ENCODE data around the gene CDKAL1. TPM values are rescaled to one million over a fixed set of nuclear protein-coding genes. Genes with fewer than 3 reads are reported as not detected.

The CDKAL1 gene
- total and polyA plus RNA-seq, 10 of the 15 experiments (the other 5 are each of a cell fraction or from before 2014, with no cell fraction given) = 10.7 to 26.9 (median 17.3) TPM

DNA sequence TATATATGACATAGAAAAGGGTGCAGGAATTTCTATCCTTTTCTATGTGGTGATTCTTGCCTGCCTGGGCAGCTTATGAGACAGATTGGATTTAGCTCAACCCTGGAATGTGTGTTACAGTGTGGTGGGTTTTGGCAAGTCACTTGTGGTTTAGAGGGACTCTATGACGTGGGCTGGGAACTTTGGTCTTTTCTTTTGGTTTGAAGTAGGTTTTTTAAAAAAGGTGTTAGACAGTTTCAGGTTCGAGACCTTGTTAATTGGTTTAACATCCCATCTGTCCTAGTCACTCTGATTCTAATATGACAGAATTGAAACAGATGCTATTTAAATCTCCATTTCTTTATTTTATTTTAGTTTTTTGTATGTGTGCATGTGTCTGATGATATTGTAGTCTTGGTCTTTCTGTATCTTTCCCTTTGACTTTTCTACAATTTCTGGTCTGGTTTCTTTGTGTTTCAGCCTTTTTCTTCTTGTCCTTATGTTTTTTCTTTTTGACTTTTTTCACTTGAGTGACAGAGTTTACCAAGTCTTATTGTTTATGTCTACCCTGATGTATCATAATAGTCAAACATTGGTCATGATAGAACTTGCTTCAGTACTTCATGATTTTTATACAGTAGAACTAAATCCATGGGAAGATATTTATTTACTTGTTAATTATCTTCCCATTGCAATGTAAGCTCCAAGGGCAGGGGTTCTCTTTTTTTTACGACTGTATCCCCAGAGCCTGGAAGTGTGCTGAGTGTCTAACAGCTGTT, 174.3 kb downstream of the CDKAL1 start (continued):
- TF ChIP-seq, protein P1, sequence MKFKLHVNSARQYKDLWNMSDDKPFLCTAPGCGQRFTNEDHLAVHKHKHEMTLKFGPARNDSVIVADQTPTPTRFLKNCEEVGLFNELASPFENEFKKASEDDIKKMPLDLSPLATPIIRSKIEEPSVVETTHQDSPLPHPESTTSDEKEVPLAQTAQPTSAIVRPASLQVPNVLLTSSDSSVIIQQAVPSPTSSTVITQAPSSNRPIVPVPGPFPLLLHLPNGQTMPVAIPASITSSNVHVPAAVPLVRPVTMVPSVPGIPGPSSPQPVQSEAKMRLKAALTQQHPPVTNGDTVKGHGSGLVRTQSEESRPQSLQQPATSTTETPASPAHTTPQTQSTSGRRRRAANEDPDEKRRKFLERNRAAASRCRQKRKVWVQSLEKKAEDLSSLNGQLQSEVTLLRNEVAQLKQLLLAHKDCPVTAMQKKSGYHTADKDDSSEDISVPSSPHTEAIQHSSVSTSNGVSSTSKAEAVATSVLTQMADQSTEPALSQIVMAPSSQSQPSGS (IDR thresholded peaks at IDR 0.05; ENCODE audit: low read length) = peak; percentile 87
- TF ChIP-seq HDAC2 (IDR thresholded peaks at IDR 0.05) (no peak), LARP7 (IDR thresholded peaks at IDR 0.05) (no peak), RELA (IDR thresholded peaks at IDR 0.05; ENCODE audit: borderline replicate concordance, partially characterized antibody) (no peak), ASH2L (IDR thresholded peaks at IDR 0.05; ENCODE audit: borderline replicate concordance, low read depth) (no peak), SMC3 (IDR thresholded peaks at IDR 0.05; ENCODE audit: borderline replicate concordance, low read length) (no peak), TCF7 (IDR thresholded peaks at IDR 0.05; ENCODE audit: borderline replicate concordance) (peak; percentile 19; the same call in 1 of the 2 replicates), KLF5 (IDR thresholded peaks at IDR 0.05; ENCODE audit: partially characterized antibody) (peak; percentile 52), WRNIP1 (IDR thresholded peaks at IDR 0.05; ENCODE audit: borderline replicate concordance, low read depth, low read length) (no peak), SIN3A (IDR thresholded peaks at IDR 0.05; ENCODE audit: low read depth, low read length) (no peak), SREBF1 (IDR thresholded peaks at IDR 0.05; ENCODE audit: low read length) (peak; percentile 9; the same call in 1 of the 2 replicates), USF2 (IDR thresholded peaks at IDR 0.05; ENCODE audit: borderline replicate concordance, low read depth, low read length) (no peak), CREM (IDR thresholded peaks at IDR 0.05; ENCODE audit: low read depth) (peak; percentile 92), TCF12 (IDR thresholded peaks at IDR 0.05; ENCODE audit: low read depth, low read length) (peak; percentile 66; the same call in 1 of the 2 replicates), NR2C2 (IDR thresholded peaks at IDR 0.05; ENCODE audit: borderline replicate concordance, control insufficient read depth, insufficient read length, low read depth) (no peak), CBFB (IDR thresholded peaks at IDR 0.05; ENCODE audit: low read depth) (peak; percentile 94), BHLHE40 (IDR thresholded peaks at IDR 0.05; ENCODE audit: borderline replicate concordance in 1 of 2, low read depth in 2 of 2, low read length in 1 of 2) (peak; percentile 70 to 75), CREB1 (IDR thresholded peaks at IDR 0.05; ENCODE audit: low read depth) (peak; percentile 84; the same call in 1 of the 2 replicates), YBX1 (IDR thresholded peaks at IDR 0.05) (no peak)
- TF ChIP-seq, protein P2, sequence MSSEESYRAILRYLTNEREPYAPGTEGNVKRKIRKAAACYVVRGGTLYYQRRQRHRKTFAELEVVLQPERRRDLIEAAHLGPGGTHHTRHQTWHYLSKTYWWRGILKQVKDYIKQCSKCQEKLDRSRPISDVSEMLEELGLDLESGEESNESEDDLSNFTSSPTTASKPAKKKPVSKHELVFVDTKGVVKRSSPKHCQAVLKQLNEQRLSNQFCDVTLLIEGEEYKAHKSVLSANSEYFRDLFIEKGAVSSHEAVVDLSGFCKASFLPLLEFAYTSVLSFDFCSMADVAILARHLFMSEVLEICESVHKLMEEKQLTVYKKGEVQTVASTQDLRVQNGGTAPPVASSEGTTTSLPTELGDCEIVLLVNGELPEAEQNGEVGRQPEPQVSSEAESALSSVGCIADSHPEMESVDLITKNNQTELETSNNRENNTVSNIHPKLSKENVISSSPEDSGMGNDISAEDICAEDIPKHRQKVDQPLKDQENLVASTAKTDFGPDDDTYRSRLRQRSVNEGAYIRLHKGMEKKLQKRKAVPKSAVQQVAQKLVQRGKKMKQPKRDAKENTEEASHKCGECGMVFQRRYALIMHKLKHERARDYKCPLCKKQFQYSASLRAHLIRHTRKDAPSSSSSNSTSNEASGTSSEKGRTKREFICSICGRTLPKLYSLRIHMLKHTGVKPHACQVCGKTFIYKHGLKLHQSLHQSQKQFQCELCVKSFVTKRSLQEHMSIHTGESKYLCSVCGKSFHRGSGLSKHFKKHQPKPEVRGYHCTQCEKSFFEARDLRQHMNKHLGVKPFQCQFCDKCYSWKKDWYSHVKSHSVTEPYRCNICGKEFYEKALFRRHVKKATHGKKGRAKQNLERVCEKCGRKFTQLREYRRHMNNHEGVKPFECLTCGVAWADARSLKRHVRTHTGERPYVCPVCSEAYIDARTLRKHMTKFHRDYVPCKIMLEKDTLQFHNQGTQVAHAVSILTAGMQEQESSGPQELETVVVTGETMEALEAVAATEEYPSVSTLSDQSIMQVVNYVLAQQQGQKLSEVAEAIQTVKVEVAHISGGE (CRISPR knock-in tag; IDR thresholded peaks at IDR 0.05) = no peak
- TF ChIP-seq, protein P3, sequence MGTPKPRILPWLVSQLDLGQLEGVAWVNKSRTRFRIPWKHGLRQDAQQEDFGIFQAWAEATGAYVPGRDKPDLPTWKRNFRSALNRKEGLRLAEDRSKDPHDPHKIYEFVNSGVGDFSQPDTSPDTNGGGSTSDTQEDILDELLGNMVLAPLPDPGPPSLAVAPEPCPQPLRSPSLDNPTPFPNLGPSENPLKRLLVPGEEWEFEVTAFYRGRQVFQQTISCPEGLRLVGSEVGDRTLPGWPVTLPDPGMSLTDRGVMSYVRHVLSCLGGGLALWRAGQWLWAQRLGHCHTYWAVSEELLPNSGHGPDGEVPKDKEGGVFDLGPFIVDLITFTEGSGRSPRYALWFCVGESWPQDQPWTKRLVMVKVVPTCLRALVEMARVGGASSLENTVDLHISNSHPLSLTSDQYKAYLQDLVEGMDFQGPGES (IDR thresholded peaks at IDR 0.05) = no peak
